GM20431 (cell line): ENCODE measurements around the gene DNM1.

Experiments used
- in situ Hi-C: fragments of 300-500 bp; cut with MseI, MboI; formaldehyde crosslinking; loops from one replicate; pipeline ENCODE4 v1.15.0; 2020; ENCODE audit warnings: low sequenced_read_pairs; ENCODE audit not compliant: unreplicated experiment

The DNM1 gene

DNA sequence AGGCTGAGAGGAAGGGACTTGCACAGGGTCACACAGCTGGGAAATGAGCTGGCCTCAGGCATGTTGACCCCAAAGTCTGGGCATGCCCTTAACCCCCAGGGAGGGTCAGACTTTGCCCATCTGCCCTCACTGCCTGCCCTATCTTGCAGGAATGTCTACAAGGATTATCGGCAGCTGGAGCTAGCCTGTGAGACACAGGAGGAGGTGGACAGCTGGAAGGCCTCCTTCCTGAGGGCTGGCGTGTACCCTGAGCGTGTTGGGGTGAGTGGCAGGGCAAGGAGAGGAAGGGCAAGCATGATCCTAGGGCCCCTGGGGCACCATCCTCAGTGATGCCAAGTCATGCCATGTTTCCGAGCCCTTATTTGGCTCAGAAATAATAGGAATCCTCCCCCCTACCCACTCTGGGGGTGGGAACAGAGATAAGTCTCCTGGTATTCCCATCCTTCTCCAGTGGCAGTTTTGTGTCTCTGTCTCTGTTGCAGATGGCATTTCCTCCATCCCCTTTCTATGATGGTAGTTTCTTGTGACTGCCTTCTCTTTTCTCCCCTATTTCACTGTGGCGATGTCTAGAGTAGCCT, 44.1 kb downstream of the DNM1 start:
- in situ Hi-C loops = no loop called here

DNA sequence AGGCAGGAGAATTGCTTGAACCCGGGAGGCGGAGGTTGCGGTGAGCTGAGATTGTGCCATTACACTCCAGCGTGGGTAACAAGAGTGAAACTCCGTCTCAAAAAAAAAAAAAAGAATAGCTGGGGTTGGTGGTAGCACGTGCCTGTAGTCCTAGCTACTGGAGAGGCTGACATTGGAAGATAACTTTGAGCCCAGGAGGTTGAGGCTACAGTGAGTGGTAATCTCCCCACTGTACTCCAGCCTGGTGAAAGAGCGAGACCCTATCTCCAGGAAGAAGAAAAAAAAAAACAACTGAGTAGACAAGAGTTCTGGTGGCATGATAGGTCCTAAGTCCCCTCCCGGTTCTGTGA, 46.4 kb downstream of the DNM1 start:
- in situ Hi-C loops = no loop called here

DNA sequence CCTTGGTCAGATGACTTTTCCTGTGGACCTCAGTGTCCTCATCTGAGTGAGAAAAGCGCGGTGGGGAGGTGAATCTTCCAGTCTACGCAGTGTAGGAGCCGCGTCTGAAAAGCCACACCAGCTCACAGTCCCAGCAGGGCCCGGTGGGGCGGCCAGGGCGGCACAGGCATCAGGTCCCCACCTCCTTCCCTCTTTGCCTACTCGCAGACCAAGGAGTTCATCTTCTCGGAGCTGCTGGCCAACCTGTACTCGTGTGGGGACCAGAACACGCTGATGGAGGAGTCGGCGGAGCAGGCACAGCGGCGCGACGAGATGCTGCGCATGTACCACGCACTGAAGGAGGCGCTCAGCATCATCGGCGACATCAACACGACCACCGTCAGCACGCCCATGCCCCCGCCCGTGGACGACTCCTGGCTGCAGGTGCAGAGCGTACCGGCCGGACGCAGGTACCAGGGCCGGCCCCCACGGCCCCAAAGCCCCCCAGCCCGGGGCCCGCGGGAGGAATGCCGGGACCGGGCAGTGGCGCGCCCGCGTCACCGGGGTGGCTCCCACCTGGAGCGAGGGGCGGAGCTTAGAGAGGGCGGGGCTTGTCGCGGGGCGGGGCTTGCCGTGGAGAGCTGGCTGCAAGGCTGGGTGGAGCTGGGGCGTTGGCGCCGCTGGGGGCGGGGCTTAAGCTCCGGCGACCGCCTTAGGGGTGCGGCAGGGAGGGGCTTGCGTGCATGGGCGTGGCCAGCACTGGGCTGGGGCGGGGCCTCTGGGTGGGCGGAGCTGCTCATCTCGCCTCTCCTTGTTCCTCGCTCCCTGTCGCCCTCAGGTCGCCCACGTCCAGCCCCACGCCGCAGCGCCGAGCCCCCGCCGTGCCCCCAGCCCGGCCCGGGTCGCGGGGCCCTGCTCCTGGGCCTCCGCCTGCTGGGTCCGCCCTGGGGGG, 47.0 kb downstream of the DNM1 start:
- in situ Hi-C loops = no loop called here

DNA sequence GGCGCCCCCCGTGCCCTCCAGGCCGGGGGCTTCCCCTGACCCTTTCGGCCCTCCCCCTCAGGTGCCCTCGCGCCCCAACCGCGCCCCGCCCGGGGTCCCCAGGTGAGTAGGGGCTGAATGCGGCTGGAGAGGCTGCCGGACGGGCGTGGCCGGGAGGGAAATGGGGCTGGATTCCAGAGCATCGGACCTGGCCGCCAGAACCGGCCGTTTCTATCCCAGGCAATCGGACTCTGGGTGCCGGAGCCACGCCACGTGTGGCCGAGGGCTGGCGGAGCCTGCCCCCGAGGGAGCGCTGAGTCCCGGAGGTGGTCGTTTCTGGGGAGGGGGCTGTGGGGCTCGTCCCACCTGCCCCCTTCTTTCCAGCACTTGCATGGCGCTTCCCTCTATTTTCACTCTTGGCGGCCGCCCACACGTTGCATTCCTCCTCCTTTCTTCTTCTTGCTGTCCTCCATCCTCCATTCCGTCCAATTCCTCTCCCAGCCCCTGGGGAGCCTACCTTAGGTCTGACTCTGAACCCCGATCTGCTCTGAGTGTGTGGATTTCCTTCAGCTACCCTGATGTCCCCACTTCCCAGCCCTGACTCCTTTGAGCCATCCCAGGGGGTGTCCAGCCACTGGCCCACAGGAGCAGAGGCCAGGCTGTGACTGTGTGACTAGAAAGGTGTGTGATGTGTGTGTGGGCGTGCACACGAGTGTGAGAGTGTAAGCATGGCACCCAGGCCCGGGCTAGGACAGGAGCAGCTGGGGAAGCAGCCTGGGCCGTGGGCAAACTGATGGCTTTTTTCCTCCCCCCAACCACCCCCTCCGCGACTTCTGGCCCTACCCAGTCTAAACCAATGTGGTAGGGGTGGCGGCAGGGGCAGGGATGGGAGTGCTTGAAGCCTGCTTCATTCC, 47.9 kb downstream of the DNM1 start:
- in situ Hi-C loops = no loop called here

DNA sequence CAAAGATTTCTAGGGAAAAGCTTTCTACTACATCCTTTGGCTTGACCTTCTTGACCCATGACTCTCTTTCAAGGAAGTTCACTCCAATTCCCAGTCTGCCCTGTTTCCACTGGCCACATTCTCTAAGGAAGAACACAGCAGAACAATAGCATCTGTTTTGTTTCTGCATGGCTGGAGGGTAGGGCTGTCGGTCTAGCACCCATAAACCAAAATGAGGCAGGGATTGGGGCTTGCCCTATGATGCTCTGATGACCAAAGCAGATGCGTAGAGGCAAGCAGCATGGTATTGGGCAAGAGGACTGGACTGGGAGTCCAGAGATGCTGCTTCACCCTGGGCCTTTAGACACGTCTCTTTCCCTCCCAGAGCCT, 48.5 kb downstream of the DNM1 start:
- in situ Hi-C loops = no loop called here

DNA sequence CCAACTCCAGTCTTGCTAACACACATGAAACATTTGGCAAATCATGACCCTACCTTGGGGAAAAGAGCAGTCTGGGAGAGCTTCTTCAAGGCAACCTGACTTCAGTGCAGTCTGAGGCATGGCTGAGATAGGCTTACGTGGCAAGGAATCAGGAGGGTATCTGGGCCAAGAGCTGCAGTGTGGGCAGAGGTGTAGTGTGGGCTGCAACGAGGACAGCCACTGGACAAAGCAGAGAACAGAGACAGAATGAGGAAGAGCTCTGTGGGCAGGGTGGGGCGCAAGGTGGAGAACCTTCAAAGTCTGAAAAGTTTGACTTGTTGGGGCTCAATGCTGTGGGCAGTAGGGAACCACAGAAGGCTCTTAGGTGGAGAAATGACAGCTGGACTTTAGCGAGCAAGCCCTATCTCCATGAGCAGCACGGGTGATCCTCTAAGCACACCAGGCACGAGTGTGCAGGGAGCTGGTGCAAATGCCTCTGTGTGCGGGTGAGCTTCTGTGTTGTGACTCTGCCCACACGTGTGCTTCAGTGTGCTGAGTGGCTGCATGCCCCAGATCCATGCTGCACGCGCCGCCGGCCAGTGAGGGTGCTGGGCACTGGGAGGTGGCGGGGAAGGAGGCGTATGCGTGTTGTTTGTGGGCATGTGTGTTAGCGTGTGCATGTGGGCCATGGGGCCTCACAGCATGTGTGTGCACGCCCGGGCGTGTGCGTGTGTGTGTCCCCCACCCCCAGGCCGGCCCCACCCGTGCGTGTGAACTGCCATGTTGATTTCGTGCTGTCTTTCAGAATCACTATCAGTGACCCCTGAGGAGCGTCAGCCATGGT, 49.3 kb downstream of the DNM1 start:
- in situ Hi-C loops = no loop called here

DNA sequence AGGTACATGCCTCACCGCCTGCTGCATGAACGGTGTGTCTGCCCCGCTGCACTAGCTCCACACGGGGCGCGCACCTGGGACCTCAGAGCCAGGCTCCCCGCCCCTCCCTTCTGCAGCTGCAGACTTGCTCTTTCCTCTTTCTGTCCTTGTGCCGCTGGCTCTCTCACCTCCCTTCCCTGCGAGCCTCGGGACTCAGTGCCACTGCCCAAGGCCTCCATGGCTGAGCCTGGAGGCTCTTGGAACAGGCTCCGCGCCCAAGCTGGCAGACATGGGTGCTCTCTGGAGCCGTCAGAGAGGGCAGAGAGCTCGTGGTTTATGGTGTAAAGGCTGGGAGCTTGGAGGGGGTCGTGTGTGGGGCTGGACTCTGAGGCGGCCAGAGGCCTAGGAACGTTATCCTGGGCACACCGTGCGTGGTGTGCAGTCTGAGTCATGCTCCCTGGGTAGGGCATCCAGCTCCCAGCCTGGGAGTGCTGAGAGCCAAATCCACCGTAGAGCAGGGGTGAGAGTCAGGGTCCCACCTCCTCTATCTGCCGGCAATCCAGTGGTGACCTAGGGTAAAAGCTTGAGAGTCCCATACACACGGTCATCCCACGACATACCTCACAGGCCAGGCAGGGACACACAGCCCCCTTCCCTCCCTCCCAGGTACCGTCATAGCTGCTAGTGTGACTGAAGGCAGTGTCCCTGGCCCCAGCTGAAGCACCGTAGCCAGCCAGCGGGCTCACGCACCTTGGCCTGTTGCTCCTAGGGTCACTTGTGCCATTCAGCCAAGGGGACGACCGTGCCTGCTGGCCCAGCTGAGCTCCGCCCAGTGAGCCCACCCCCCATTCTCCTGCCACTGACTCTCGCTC, 50.2 kb downstream of the DNM1 start:
- in situ Hi-C loops = no loop called here

DNA sequence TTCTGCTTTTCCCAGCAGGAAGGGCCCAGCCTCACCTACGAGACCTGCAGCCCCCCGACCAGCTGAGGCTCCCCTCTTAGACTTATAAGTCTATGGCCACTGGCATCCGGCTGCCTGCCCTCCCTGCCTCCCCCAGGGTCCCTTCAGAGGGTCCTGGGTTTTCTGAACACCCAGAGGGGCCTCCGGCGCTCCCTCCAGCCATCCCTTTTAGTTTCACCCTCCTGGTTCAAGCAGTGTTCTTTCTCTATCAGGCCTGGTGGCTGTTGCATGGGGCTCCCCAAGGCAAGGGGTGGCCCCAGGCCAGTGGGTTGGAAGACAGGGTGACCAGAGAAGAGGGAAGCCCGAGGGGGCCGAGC, 50.8 kb downstream of the DNM1 start:
- in situ Hi-C loops = no loop called here

DNA sequence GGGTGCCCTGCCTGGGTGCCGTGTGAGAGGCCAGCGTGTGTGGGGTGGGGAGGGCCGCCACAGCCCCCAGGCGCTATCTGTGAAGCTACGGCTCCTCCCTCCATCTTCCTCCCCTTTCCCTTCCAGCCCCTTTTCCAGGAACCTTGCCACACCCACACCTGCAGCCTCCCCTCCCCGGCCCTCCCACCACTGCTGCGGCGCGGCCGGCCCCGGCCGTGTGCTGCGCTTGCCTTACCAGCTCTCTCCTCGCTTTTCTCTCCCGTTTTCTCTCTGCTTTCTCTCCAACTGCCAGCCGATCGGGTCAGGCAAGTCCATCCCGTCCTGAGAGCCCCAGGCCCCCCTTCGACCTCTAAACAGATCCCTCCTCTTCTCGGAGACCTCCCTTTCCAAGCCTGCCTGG, 51.2 kb downstream of the DNM1 start:
- in situ Hi-C loops = no loop called here

DNA sequence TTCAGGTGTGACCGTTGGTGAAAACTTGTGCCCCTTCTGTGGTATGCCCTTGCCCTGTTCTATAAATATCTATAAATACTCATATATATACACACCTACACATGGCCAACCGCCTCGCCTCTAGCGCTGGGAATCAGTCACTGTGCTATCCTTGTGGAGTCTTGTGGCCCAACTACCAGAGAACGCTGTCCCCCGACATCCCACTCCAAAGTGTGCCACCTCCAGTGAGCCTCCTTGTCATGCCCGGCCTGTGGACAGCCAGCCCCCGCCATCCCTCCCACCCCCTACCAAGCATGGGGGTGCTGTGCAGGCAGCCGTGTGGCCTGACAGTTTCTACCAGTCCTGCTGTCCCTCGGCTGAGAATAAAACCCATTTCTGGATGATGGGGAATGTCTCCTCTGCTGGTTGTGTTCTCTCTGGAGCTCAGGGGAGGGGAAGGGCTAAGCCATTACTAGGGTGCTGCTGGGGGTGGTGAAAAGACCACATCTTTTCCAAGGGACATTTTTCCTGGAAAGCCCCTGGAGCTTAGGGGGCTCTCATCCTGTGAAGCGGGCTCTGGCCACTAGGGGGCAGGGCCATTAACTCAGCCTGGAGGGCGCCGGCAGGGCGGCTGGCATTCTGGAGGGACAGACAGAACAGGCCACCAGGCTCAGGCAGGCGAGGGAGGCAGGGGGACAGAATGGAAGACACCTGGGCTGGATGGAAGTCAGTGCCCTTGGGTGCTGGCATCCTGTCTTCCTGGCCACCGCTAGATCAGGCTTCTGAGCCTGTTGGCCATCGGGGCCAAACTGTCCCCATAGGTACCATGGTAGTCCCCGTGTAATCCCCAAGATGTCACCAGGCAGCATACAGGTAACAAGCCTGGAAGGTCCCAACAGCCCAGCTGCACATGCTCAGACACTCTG, 51.9 kb downstream of the DNM1 start:
- in situ Hi-C loops = no loop called here

DNA sequence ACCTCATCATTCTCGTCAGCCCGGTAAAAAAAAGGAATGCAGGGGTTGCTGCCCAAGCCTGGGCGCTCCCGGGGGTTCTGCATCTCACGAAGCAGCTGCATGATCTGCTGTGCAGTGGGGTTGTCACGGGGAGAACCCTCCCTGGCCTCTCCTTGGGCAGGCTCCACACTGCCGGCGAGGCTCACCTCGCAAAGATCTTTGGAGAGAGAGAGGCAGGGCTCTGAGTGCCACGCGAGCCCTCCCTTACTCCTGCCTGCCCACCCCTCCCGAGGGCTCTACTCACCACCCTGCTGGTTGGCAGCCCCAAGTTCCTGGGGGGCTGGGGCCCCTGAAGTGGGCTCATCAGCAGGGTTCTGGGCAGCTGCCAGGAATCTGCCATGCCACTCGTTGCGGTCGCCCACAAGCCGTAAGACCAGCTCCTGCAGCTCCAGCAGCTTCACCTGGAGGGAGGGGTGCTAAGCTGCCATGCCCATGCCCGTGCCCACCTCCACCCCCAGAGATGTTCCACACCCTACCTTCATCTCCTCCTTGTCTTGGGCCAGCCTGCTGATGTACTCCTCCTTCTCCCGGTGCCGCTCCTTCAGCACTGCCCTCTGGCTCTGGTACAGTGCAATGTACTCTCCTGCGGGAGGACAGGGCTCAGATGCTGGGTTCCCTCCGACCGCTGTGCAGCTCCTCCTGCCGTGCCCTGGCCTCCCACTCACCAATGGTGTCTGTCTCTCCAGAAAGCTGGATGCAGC, 54.1 kb downstream of the DNM1 start:
- in situ Hi-C loops = no loop called here

DNA sequence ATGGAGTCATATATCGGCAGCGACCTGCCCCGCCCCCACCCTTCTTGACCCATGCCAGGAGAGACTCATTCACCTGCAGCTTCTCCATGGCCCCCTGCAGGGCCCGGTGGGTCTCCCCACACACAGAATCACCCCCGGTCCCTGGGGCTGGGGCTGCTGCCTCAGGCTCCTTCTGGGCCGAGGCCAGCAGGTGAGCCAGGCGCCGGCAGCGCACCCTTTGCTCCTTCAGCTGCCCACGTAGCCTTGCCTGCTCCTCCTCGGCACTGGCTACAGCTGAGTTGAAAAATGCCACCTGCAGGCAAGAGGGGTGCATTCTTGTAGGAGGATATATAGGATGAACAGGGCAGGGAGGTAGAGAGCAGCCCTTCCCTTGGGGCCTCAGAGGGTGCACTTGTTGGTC, 54.7 kb downstream of the DNM1 start:
- in situ Hi-C loops = no loop called here

DNA sequence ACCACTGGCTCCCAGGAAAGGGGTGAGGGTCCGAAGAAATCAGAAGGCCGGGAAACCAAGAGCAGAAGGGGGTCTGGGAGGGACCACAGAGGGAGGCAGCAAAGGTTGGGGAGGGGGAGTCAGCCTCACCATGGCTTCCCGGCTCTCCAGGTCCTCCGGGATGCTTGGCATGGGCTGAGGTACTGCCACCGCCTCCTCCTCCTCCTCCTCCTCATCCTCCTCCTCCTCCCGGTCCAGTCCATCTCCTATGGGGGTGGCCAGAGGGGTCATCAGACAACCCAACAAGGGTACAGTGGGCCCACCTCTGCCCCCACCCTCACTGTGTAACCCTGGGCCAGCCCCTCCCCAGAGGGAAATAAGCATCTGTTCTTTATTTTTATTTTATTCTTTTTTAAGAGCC, 55.1 kb downstream of the DNM1 start:
- in situ Hi-C loops = no loop called here

DNA sequence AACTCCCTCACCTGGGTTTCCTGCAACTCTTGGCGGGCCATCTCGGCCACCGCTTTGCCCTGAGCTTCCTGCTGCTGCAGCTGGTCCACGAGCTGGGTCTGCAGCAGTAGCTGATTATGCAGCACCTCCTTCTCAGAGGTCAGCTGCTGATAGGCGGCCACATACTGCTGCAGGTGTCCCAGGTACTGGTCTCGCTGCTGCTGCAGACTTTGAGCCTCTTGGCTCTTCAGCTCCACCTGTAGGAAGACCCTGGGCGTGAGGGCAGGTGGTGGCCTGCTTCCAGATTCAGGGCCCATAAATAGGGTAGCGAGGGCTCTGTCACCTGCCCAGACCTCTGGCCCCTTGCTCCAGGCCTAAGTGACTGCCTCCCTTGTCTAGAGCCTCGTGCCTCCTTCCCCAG, 56.0 kb downstream of the DNM1 start:
- in situ Hi-C loops = no loop called here

DNA sequence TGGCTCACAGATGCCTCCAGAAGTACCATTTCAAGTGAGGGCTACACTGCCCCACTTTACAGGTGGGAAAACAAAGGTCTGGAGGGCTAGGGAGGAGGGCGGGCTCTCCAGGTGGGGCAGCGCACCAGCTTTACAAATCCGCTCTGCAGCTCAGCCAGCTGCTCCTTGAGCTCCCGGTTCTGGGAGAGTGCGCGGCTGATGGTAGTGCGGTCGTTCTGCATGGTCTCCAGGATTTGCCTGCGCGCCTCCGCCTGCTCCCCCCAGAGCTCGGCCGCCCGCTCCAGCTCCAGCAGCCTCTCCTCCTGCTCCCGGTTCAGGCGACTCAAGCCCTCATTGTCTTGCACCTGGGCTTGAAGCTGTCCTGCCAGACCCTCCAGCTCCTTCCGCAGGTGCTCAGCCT, 57.2 kb downstream of the DNM1 start:
- in situ Hi-C loops = no loop called here

DNA sequence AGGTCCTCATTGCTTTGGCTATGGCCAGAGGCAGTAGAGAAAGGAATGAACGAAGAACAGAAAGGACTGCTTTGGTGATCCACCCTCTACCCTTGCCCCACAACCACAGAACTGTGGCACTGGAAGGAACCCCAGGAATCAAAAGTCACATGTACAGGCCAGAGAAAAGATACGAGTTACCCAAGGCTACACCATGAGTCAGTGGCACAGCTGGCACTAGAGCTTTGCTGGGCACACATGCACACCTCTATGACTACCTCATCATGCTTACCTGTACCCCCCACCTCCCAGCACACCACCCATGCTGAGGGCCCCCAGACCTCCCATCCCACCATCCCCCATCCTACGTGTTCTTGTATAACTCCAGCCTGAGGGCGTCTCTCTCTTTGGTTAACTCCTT, 59.5 kb downstream of the DNM1 start:
- in situ Hi-C loops = no loop called here

DNA sequence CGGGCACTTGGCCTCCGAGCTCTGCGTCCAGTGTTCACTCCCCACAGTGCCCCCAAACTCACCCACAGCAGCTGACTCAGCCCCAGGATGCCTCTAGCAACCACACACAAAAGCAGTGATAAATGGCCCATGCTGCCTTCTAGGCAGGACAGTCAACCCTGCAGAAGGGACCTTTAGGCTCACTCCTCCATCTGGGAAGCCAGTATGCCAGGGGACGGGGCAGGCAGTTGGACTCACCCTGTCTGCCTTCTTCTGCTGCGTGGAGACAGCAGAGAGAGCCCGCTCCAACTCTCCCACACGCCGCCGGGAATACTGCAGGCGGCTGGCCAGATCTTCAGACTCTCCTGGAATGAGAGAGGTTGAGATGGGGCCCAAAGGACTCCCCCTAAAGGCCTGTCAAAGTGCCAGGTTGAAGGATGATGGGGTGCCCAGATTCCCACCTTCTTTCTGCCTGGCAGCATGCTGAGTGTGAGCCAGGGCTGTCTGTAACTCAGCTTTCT, 62.2 kb downstream of the DNM1 start:
- in situ Hi-C loops = no loop called here
